Gastrocnemius medialis (tissue), 4 donors: Measurements from ENCODE around the gene RYR3. TPM values are rescaled to one million over a fixed set of nuclear protein-coding genes. Genes with fewer than 3 reads are reported as not detected.

Experiments
- ATAC-seq, 2 donors: fragments of 150-250 bp; one replicate each; pipeline ENCODE4 v1.9.1; 2016
- DNase-seq, 2 donors: peaks; one replicate each; pipeline ENCODE4 v3.0.0-alpha.2; 2019
- H3K27ac ChIP-seq, 4 donors: fragments of 200-600 bp; sonication (generic); 1 replicate in 1 of 4; 2 replicates in 3 of 4; pipeline ENCODE4 v1.5.1; 2016 to 2018; ENCODE audit warnings: mild to moderate bottlenecking in 2 of 4, moderate library complexity in 1 of 4
- H3K27me3 ChIP-seq, 3 donors: fragments of 200-600 bp; sonication (generic) in 2 of 3; 1 replicate in 1 of 3; 2 replicates in 2 of 3; pipeline versions ENCODE4 v1.5.1 to v1.6.0; 2016 to 2019; ENCODE audit warnings: mild to moderate bottlenecking in 1 of 3, moderate library complexity in 1 of 3
- H3K36me3 ChIP-seq, 2 donors: fragments of 200-600 bp; sonication (generic) in 1 of 2; one replicate each; pipeline ENCODE4 v1.5.1; 2017 to 2018
- H3K4me1 ChIP-seq, 2 donors: fragments of 200-600 bp; sonication (generic) in 1 of 2; one replicate each; pipeline ENCODE4 v1.5.1; 2016 to 2017; ENCODE audit warnings: mild to moderate bottlenecking in 2 of 2
- H3K4me3 ChIP-seq, 4 donors: fragments of 200-600 bp; sonication (generic) in 3 of 4; 1 replicate in 1 of 4; 2 replicates in 3 of 4; pipeline ENCODE4 v1.5.1; 2016 to 2019; ENCODE audit warnings: mild to moderate bottlenecking in 2 of 4
- H3K9me3 ChIP-seq, 3 donors: fragments of 200-600 bp; sonication (generic) in 2 of 3; 1 replicate in 1 of 3; 2 replicates in 2 of 3; pipeline ENCODE4 v1.5.1; 2016 to 2019
- CTCF ChIP-seq, 5 experiments: fragments of 450-650 bp in 3 of 5; fragments of 200-600 bp in 2 of 5; sonication (generic) in 2 of 5; IDR thresholded peaks in 4 of 5; conservative IDR thresholded peaks in 1 of 5; 1 replicate in 4 of 5; 2 replicates in 1 of 5; pipeline ENCODE4 v1.5.1; 2016 to 2019; ENCODE audit warnings: antibody characterized with exemption in 5 of 5, mild to moderate bottlenecking in 3 of 5, moderate library complexity in 3 of 5
- POLR2A ChIP-seq, 2 donors: fragments of 450-650 bp; IDR thresholded peaks; one replicate each; pipeline ENCODE4 v1.6.1; 2017; ENCODE audit warnings: antibody characterized with exemption in 2 of 2, mild to moderate bottlenecking in 2 of 2, moderate library complexity in 2 of 2
- in situ Hi-C, 4 donors: fragments of 200-750 bp; cut with MboI; loops; one replicate each; pipeline versions ENCODE4 v1.15.0 to v1.8.0; 2017; ENCODE audit warnings: low sequenced_read_pairs in 4 of 4
- intact Hi-C: fragments of 100-400 bp; cut with DNase I; formaldehyde crosslinking; loops from one replicate; pipeline ENCODE4 v1.15.1; 2023; ENCODE audit warnings: low total_unique reads
- total RNA-seq, 4 donors: library from RNA; depleted of rRNA; stranded (reverse); fragments of >200 nt; gene quantifications; one replicate each; pipeline versions ENCODE4 v1.1.0 to v1.2.3, GENCODE V29; 2016

The RYR3 gene
- total RNA-seq, 4 donors from 2014 or later, result 7.6 to 30.9 (median 20.6) TPM

DNA sequence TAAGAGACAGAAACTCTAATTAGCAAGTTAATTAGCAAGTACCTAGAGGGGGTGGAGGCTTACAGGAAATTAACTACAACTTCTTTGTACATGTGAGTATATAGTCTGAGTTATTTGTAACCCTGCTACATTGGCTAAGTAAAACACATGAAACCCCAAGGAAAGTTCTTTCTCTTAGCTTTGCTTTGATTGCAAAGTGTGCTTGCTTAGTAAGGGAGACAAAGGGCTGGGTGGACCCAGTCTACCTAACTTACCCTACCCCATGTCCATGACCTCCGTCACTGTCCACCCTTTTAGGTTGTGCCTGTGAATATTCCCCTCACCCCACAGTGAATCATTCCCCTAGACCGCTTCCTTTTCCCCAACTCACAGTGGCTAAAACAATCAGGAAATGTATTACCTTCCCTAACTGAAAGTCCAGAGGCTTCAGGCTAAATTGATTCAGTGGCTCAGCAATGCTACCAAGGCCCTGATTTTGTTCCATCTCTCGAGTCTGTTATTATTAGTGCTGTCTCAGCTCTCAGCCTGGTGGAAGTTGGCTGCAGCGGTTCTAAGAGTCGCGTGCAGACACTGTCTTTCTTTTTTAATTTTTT is 31.1 kb upstream of the RYR3 start:
- in situ Hi-C loops, result no loop called here
- no peaks in the 10 kb centered on the region for H3K4me1 ChIP-seq
- H3K9me3 ChIP-seq, result no peaks in the 10 kb centered on the region
- H3K27me3 ChIP-seq, result no peaks in the 10 kb centered on the region
- TF ChIP-seq CTCF (IDR thresholded peaks at IDR 0.05 in 4 of 5, conservative IDR thresholded peaks at IDR 0.05 in 1 of 5), result no peak
- no peak for TF ChIP-seq POLR2A (IDR thresholded peaks at IDR 0.05)
- H3K36me3 ChIP-seq, result no peaks in the 10 kb centered on the region
- intact Hi-C loops, result no loop called here
- no peak overlapping the region for H3K4me3 ChIP-seq
- ATAC-seq, result no peak
- H3K27ac ChIP-seq, result no peak overlapping the region
- DNase-seq, result no peak

DNA sequence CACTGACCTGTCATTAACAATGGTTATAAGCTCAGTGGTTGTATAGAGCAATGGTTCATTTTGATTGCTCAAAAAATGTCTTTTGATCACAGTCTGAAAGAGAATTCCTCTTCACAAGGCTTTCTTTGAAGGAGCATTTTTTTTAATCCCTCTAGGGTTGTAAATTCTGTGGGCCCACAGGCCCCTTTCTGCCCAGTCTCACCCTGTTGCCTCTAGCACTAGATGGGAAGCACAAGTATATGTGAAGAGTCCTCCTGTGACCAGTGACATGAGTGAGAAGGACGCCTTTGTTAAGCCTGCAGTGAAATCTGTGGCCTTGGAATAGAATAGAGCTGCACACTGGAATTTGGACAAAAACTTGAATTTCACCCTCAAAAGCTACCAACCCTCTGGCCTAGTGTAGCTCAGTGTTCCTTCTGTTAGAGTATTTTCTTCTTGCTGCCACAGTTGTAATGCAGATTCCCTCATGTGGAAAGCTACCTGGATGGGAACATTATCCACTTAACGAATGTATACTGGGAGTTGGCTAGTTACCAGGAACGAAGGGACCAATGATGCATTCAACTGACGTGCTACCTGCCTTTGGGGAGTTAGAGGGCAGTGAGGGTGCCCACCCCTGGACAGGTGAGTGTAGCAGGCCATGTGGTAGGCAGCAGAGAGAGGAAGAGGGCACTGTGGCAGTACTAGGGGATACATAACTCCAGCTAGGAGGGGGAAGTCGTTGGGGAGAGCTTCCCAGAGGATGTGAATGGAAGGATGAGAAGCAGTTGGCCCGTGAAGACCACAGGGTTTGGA is 28.3 kb upstream of the RYR3 start:
- Histone ChIP-seq H3K9me3 (no peaks in the 10 kb centered on the region), H3K36me3 (no peaks in the 10 kb centered on the region), H3K27me3 (no peaks in the 10 kb centered on the region), H3K4me1 (no peaks in the 10 kb centered on the region), H3K27ac (no peak overlapping the region), H3K4me3 (no peak overlapping the region)
- in situ Hi-C loops (no loop called here), intact Hi-C loops (no loop called here)
- TF ChIP-seq CTCF (IDR thresholded peaks at IDR 0.05 in 4 of 5, conservative IDR thresholded peaks at IDR 0.05 in 1 of 5) (no peak), POLR2A (IDR thresholded peaks at IDR 0.05) (no peak)
- DNase-seq, result no peak
- no peak for ATAC-seq

GRCh38 chr15:33283576-33283975 is 27.2 kb upstream of the RYR3 start:
- Histone ChIP-seq H3K4me3 (no peak overlapping the region), H3K36me3 (no peaks in the 10 kb centered on the region), H3K27me3 (no peaks in the 10 kb centered on the region), H3K9me3 (no peaks in the 10 kb centered on the region), H3K4me1 (no peaks in the 10 kb centered on the region), H3K27ac (no peak overlapping the region)
- TF ChIP-seq POLR2A (IDR thresholded peaks at IDR 0.05) (no peak), CTCF (IDR thresholded peaks at IDR 0.05 in 4 of 5, conservative IDR thresholded peaks at IDR 0.05 in 1 of 5) (no peak)
- in situ Hi-C loops, result no loop called here
- ATAC-seq (no peak), DNase-seq (no peak)
- intact Hi-C loops, result no loop called here

GRCh38 chr15:33284336-33284735 is 26.4 kb upstream of the RYR3 start:
- Histone ChIP-seq H3K27ac (no peak overlapping the region), H3K36me3 (no peaks in the 10 kb centered on the region), H3K9me3 (no peaks in the 10 kb centered on the region), H3K27me3 (no peaks in the 10 kb centered on the region), H3K4me1 (no peaks in the 10 kb centered on the region), H3K4me3 (no peak overlapping the region)
- no peak for DNase-seq
- in situ Hi-C loops, result no loop called here
- intact Hi-C loops, result no loop called here
- ATAC-seq, result no peak
- TF ChIP-seq POLR2A (IDR thresholded peaks at IDR 0.05) (no peak), CTCF (IDR thresholded peaks at IDR 0.05 in 4 of 5, conservative IDR thresholded peaks at IDR 0.05 in 1 of 5) (no peak)
